HG02870 (cell line): ENCODE data around the gene BCAS3.
"Not testable (repeated sequence)": the region's sequence is repeated elsewhere in the genome, so short reads cannot be mapped to it uniquely, and the experiment has no call there.

Experiments
- ATAC-seq: cut with Tn5 transposase; IDR thresholded peaks from one replicate; pipeline ENCODE4 v1.9.1; 2021; ENCODE audit warnings: mild to moderate bottlenecking, moderate library complexity; ENCODE audit not compliant: unreplicated experiment

BCAS3 gene

GRCh38 chr17:60863892-60864707 lies 186.4 kb downstream of the BCAS3 start:
- no peak for ATAC-seq

- ATAC-seq: no peak
Observed at GRCh38 chr17:60864708-60865005, 187.0 kb downstream of the BCAS3 start.

GRCh38 chr17:60874772-60875171 lies 197.1 kb downstream of the BCAS3 start:
- ATAC-seq: no peak

- ATAC-seq: not testable (repeated sequence)
Observed at GRCh38 chr17:60886731-60887613, 209.3 kb downstream of the BCAS3 start.

- ATAC-seq: no peak
Observed at GRCh38 chr17:60887614-60888028, 210.0 kb downstream of the BCAS3 start.

- ATAC-seq: no peak
Observed at GRCh38 chr17:60888812-60889709, 211.4 kb downstream of the BCAS3 start.

- ATAC-seq: no peak
Observed at GRCh38 chr17:60891149-60891548, 213.5 kb downstream of the BCAS3 start.

GRCh38 chr17:60893475-60893874 lies 215.8 kb downstream of the BCAS3 start:
- no peak for ATAC-seq

GRCh38 chr17:60896996-60897395 lies 219.3 kb downstream of the BCAS3 start:
- ATAC-seq: no peak

- no peak for ATAC-seq
Observed at GRCh38 chr17:60899115-60899514, 221.5 kb downstream of the BCAS3 start.

- no peak for ATAC-seq
Observed at GRCh38 chr17:60900688-60901087, 223.0 kb downstream of the BCAS3 start.

- no peak for ATAC-seq
Observed at GRCh38 chr17:60901242-60901641, 223.6 kb downstream of the BCAS3 start.

- no peak for ATAC-seq
Observed at GRCh38 chr17:60901806-60902205, 224.2 kb downstream of the BCAS3 start.

- ATAC-seq: no peak
Observed at GRCh38 chr17:60902399-60902798, 224.7 kb downstream of the BCAS3 start.

- ATAC-seq: no peak
Observed at GRCh38 chr17:60904582-60904981, 226.9 kb downstream of the BCAS3 start.

- ATAC-seq: no peak
Observed at GRCh38 chr17:60905709-60906108, 228.1 kb downstream of the BCAS3 start.

- ATAC-seq: no peak
Observed at GRCh38 chr17:60908324-60908723, 230.7 kb downstream of the BCAS3 start.

- ATAC-seq: no peak
Observed at GRCh38 chr17:60909405-60909804, 231.8 kb downstream of the BCAS3 start.

GRCh38 chr17:60910415-60910814 lies 232.8 kb downstream of the BCAS3 start:
- ATAC-seq: no peak

- ATAC-seq: no peak
Observed at GRCh38 chr17:60914078-60914477, 236.4 kb downstream of the BCAS3 start.

- no peak for ATAC-seq
Observed at GRCh38 chr17:60916043-60916442, 238.4 kb downstream of the BCAS3 start.
